Retina (tissue), 1 donor: ENCODE results near the gene BTBD9.

Source experiments
- DNase-seq: peaks from one replicate; pipeline ENCODE4 v3.0.0-alpha.2; 2016

The BTBD9 gene

DNA sequence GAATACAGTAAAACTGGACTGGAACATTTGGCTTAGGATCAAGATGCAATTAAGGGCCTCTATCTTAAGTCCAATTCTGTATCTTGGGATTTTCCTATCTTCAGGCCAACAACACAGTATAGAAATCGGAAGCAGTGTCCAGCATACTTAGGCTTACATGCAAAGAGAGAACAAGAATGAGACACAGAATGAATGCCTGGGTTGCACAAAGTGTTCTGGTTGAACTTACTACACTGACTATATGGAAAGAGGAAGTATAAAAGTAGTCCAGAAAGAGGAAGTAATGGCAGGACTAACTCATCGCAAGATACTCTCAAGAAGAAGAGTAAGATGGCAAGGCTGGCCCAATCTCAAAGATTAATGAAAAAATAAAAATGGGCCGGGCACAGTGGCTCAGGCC, 87.6 kb downstream of the BTBD9 start:
- no peak for DNase-seq

DNA sequence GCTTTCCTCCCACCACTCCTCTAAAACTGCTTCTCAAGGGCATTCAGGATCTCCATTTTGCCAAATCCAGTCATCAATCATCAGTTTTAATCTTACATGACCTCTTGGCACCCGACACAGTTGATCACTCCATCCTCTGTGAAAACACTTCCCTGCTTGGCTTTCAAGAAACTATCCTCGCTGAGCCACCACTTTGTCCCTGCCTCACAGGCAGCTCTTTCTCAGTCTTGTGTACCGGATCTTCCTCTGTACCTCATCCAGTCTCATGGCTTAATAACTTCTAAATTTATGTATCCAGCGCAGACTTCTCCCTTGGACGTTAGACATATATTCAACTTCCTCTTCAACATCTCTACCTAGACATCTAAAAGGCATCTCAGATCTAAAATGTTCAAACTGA, 89.9 kb downstream of the BTBD9 start:
- DNase-seq: no peak

DNA sequence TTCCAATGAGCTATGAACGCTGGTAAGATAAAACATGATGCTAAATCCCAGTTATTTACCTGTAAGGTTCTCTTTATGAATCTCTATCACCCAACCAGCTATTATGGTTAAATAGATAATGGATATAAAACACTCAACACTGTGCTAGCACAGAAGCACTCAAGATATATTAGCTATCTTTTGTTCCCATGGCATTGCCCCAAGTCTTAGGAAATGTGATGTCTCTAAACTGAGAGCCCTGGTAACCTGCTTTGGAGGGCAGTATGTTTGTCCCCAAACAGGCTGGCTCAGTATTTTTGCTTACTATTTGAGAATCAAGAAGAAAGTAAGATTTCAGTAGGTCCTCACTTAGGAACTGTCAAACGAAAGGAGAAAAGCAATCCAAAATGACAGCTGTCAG, 90.5 kb downstream of the BTBD9 start:
- DNase-seq: no peak

DNA sequence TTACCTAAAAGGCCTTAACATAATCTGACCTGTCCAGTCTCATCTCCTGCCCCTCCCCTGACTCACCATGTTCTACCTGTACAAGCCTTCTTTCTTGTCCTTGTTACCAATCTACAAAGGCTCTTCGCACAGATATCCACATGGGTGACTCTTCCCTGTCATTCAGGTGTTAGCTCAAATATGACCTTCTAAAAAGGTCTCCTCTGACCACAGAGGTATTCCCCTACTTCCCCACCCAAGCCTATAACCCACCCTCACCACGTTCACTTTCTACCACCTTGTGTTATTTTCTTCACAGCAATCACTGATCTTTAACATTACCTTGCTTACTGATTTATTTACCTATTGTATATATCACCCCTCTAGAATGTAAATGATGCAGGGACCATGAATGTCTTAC, 96.7 kb downstream of the BTBD9 start:
- no peak for DNase-seq

DNA sequence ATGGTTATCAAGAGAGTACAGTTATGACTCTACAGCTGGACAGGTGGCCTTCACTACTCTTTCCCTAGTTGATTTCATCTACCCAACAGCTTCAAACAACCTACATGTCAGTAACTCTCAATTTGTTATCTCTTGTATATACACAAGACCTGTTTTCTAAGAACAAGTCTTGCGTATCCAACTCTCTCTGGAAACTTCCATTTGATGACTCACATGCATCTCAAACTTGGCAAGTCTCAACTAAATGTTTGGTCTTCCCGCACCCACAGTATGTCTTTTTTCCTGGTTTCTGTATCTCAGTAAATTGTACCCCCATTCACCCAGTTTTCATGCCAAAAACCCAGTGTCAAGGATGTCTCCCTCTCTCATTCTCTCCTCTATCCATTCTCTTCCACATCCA, 97.7 kb downstream of the BTBD9 start:
- DNase-seq: no peak

DNA sequence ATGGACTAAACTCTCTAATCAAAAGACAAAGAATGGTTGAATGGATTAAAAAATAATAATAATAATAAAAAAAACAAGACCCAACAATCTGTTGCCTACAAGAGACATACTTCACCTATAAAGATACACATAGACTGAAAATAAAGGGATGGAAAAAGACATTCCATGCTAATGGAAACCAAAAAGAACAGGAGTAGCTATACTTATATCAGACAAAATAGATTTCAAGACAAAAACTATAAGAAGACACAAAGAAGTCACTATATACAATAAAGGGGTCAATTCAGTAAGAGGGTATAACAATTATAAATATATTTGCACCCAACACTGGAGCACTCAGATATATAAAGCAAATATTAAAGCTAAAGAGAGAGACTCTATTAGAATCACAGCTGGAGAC, 106.7 kb downstream of the BTBD9 start:
- DNase-seq: no peak

DNA sequence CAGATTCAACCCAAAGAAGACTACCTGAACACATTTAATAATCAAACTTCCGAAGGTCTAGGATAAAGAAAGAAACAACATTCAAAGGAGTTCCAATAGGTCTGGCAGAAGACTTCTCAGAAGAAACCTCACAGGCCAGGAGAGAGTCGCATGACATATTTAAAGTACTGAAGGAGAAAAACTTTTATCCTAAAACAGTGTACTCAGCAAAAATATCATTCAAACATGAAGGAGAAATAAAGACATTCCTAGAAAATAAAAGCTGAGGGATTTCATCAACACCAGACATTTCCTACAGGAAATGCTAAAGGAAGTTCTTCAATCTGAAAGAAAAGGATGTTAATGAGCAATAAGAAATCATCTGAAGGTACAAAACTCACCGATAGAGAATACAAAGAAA, 108.6 kb downstream of the BTBD9 start:
- no peak for DNase-seq

DNA sequence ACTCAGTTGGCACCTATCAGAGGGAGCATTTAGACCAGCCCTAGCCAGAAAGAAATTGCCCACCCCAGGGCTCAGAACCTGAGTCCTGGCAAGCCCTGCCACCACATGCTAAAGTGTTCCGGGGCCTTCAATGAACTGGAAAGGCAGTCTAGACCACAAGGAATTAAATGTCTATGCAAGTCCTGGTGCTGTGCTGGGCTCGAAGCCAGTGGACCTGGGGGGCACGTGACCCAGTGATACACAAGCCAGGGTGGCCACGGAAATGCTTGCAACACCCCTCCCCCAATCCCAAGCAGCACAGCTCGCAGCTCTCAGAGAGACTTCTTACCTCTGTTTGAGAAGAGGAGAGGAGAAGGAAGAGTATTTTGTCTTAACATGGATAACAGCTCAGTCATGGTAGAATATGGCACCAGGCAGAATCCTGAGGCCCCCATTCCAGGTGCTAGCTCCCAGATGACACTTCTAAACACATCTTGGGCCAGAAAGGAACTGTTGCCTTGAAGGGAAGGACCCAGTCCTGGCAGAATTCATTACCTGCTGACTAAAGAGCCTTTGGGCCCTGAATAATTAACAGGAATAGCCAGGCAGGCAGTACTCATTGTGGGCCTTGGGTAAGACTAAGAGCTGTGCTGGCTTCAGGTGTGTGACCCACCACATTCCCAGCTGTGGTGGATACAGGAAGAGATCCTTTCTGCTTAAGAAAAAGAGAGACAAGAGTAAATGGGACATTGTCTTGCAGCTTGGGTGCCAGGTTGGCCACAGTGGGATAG, 111.3 kb downstream of the BTBD9 start:
- no peak for DNase-seq

DNA sequence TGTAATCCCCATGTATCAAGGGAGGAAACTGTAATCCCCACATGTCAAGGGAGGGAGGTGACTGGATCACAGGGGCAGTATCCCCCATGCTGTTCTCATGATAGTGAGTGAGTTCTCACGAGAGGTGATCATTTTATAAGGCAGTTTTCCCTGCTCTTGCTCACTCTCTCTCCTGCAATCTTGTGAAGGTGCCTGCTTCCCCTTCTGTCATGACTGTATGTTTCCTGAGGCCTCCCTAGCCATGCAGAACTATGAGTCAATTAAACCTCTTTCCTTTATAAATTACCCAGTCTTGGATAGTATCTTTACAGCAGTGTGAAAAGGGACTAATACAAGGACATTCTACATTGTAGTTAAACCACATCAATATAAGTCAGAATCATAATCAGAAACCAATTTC, 112.4 kb downstream of the BTBD9 start:
- no peak for DNase-seq

DNA sequence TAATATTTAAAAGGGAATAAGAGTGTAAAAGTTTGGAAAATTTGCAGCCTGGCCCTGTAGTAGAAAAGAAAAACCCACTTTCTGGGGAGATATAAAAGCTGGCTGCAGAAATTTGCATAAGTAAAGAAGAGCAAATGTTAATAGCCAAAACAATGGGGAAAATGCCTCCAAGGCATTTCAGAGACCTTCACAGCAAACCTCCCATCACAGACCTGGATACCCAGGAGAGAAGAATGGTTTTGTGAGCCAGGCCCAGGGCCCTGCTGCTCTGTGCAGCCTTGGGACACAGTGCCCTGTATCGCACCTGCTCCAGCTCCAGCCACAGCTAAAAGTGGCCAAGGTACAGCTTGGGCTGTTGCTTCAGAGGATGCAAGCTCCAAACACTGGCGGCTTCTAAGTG, 113.8 kb downstream of the BTBD9 start:
- no peak for DNase-seq

DNA sequence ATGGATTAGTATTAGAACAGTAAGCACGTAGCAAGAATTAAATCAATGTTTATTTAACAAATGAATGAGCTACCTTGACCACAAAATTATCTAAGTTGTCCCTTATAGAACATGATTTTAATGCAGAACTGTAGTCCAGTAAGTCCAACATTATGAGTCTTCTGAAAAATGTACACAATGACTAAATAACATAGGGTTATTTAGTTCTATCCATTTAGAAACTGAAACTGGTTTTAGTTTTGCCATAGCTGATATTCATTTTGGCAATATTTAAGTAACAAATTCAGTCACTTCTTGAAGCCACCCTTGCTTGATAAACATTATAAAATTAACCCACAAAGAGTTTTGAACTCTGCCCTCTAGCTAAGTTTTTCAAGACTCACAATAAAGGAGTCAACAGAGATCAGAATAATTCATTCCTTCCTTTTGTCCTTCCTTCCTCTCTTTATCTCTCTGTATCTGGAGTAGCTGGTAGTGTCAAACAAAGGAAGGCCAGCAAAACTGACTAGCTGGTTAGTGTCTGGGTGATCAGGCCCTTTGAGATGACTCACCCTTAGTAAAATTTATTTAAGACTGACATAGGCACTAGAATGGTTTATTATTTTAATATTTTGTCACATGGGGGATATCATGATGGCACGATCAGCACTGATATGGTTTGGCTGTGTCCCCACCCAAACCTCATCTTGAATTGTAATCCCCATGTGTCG, 115.1 kb downstream of the BTBD9 start:
- no peak for DNase-seq

DNA sequence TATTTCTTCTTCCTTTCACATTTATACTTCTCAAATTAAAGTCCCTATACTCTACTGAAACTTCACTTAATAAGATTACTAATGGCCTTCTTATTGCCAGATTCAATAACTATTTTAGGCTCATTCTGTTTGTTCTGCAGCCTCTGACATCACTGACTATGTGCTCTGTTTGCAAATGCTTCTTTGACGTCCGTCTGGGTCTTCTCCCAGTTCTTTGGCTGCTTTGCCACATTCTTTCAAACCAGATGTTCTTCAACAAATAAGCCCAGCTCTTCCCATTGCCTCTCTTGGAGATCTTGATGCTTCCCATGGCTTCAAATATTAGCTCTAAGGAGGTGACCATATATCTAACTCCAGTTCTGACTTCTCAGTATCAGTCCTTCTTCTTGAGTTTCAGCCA, 117.4 kb downstream of the BTBD9 start:
- DNase-seq: no peak

DNA sequence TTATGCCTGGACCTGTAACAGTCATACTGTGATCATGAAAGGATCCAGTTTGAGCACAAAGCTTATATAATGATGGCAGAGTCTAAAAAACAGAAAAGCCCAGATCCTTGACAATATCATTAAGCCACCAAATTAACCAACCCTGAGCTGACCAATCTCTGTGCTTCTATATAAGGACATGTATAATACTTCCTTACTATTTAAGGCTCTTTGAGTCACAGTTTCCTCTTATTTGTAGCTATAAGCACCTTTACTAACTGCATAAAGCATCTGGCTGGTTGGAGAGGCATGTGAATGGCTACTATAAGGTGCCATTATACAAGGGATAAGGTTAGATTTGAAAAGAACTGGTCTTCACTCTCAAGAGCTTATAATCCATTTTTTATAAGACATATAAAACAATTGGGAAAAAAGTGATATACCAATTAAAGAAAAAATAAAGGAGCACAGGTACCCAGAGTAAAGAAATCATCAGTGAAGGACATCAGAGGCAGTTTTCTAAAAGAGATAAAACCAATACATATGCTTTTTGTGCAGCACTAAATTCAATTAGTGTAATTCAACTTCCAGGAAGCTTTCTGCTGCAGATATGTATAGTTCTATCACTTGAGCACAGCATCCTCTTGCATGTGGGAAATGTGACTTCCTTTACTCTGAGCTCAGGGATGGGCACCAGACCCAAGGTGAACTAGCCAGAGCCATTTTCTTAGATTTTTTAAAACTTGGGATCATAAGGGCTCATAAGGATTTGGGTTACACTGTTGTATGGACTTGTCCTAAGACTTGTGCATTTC, 121.0 kb downstream of the BTBD9 start:
- DNase-seq: no peak

DNA sequence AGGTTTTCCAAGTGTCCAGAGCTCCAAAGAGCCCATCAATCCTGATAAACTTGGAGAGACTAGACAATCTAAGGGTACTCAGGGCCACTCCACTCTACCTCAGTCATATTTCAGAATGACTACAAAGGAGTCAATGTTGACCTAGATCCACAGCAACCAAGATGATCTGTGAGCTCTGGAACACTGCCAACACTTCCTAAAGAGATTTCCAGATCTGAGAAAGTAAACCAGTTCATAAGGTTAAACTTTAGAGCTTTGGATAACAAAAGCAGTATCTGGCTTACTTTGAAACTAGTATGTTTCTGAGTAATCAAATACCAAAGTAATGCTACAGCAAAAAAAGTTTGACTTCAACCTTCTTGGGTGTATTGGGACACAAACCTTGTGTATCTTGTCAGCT, 122.7 kb downstream of the BTBD9 start:
- DNase-seq: no peak

DNA sequence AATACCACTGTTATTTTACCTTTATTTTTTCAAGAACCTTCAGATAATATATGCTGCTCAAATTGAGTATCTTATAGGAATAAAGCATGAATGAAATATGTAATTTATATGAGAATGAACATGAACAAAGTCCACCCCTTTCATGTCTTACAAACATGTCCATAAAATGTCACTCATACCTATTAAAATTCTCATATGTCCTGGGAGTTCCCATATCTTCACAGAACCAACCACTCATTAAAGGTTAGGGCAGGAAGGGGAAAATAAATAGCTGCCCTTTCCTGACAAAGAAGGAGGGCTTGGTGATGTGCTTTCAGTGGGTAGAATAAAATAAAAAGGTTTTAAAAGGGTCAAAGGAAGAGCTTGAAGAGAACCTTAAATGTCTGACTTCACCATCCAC, 125.3 kb downstream of the BTBD9 start:
- no peak for DNase-seq

DNA sequence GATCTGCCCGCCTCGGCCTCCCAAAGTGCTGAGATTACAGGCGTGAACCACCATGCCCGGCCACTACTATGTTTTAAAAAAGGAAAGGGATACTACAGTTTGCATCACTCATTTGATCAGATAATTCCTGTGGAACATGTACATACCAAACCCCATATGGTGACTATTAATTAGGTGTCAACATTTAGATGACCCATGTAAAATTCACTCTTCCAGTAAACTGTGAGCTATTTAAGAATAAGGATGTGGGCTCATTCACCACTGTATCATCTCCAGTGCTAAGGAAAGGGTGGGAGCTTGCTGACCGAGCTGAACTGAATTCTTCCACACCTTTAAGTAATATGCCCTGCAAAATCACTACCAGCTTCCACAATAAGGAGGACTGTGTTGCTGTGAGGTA, 127.5 kb downstream of the BTBD9 start:
- DNase-seq: no peak

DNA sequence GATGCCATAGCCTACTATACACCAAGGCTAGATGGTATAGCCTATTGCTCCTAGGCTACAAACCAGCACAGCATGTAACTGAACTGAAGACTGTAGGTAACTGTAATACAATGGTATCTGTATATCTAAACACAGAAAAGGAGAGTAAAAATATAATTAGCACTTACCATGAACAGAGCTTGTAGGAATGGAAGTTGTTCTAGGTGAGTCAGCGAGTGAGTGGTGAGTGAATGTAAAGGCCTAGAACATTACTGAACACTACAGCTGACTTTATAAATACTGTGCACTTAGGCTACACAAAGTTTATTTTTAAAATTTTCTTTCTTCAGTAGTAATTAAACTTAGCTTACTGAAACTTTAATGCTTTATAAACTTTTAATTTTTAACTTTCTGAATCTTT, 129.5 kb downstream of the BTBD9 start:
- DNase-seq: no peak

DNA sequence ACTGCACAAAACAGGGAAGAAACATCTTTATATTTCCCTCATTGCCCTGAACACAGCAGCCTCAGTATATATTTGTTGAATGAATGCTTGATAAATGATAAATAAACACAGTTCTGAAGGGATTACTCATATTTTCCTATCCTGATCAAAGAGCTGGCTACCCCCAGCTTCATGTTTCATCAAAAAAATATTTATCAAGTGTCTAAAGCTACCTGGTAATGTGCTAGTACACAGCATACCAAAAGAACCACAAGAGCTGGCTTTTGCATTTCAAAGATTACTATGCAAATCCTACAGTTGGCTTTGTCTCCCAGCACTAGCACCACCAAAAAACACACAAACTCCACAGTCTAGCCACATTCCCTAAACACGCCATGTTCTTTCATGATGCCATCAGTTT, 130.0 kb downstream of the BTBD9 start:
- no peak for DNase-seq

DNA sequence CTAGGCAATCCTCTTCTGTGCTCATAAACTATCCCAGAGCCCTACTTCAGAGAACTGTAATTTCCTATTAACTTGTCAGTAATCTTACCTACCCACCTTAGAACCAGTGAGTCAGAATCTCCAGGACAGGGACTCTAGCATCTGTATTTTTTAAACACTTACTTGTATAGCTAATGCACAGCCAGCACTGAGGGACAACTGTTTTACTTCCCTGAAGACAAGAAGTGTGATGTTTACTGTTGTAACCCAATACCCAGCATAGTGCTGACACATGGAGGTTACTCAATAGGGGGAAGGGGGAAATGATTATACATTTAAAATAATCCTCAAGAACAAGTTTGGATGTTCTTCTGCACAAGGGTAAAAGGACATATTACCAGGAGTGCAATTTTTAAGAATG, 130.8 kb downstream of the BTBD9 start:
- no peak for DNase-seq

DNA sequence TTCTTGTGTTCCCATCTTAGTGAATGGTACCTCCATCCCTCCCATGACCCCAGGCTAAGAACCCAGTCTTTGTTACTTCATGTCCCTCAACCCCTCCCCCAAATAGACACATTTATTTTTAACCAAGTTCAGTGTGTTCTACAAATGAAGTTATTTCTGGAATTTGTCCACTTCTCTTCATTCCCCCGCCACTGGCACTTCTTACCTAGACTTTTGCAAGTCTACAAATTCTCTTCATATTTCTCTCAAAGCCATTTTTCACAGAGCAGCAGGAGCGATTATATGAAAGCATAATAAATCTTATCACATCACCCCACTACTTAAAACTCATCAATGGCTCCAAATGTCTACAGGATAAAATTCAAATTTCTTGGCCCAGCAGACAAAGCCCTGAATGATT, 131.4 kb downstream of the BTBD9 start:
- DNase-seq: no peak

DNA sequence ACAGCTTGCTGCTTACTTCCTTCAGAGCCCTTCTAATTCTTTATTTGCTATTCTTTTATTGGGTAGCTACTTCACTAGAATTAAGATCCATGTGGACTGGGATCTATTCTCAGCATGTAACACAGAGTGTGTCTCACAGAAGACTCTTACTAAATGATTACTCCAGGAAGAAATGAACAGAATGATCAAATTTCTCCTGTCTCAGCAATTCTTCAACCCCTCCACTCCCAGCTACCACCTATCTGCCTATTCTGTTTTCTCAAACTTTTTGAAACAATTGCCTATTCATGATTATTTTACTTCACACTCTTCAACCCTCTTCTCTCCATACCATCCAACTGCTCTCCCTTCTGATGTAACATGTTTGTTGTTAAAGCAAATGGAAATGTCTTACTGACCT, 132.6 kb downstream of the BTBD9 start:
- DNase-seq: no peak

DNA sequence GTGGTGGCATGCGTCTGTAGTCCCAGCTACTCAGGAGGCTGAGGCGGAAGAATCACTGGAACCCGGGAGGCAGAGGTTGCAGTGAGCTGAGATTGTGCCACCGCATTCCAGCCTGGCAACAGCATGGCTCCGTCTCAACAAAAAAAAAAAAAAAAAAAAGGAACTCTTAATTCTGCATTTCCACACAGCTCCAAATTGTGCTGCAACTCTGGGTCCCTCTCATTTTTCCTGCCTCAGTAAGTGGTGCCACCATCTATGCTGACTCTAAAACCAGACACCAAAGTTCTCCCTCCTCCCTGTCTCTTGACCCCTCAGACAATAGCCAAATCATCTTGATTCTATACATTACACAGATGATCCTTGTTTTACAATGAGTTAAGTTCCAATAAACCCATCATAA, 133.9 kb downstream of the BTBD9 start:
- no peak for DNase-seq

DNA sequence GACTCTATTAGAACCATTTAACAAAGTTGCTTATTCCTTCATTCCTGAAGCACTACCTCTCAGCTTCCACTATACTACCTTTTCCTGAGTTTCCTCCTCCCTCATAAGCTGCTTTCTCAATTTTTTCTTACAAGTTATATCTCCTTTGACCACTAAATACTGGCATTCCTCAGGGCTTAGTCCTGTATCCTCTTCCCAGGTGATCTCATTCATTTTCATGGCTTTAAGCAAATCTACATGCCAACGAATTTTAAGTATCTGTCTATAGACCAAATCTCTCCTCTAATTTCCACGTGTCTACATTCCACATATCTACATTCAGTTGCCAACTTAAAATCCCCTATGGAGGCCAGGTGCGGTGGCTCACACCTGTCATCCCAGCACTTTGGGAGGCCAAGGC, 134.7 kb downstream of the BTBD9 start:
- no peak for DNase-seq
